Subcutaneous adipose tissue (tissue), 4 donors: ENCODE data around the gene CLTCL1. TPM values are rescaled to one million over a fixed set of nuclear protein-coding genes. Genes with fewer than 3 reads are reported as not detected.

Experiments
- total RNA-seq, 4 donors: library from RNA; depleted of rRNA; stranded (reverse); fragments of >200 nt; gene quantifications; one replicate each; pipeline ENCODE4 v1.1.0, GENCODE V29; 2016
- TF ChIP-seq, protein P1 (sequence below): fragments of 450-650 bp; IDR thresholded peaks from one replicate; pipeline ENCODE4 v1.5.1; 2016; ENCODE audit warnings: low read depth, mild to moderate bottlenecking, control low read depth, antibody characterized with exemption, moderate library complexity

The CLTCL1 gene
- total RNA-seq, 4 donors from 2014 or later = 7.3 to 23.2 (median 16.5) TPM

DNA sequence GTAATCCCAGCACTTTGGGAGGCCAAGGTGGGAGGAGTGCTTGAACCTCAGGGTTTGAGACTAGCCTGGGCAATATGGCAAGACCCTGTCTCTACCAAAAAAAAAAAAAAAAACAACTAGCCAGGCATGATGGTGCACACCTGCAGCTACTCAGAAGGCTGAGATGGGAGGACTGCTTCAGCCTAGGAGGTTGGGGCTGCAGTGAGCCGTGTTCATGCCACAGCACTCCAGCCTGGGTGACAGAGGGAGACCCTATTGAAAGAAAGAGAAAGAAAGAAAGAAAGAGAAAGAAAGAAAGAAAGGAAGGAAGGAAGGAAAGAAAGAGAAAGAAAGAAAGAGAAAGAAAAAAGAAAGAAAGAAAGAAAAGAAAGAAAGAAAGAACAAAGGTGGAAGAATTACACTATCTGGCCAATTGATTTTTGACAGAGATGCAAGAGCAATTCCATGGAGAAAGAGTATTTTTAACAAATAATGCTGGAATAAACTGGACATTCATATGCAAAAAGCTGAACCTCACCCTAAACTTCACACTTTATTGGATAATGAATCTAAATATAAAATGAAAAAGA lies 79.1 kb downstream of the CLTCL1 start:
- TF ChIP-seq, protein P1, sequence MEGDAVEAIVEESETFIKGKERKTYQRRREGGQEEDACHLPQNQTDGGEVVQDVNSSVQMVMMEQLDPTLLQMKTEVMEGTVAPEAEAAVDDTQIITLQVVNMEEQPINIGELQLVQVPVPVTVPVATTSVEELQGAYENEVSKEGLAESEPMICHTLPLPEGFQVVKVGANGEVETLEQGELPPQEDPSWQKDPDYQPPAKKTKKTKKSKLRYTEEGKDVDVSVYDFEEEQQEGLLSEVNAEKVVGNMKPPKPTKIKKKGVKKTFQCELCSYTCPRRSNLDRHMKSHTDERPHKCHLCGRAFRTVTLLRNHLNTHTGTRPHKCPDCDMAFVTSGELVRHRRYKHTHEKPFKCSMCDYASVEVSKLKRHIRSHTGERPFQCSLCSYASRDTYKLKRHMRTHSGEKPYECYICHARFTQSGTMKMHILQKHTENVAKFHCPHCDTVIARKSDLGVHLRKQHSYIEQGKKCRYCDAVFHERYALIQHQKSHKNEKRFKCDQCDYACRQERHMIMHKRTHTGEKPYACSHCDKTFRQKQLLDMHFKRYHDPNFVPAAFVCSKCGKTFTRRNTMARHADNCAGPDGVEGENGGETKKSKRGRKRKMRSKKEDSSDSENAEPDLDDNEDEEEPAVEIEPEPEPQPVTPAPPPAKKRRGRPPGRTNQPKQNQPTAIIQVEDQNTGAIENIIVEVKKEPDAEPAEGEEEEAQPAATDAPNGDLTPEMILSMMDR = no peak

DNA sequence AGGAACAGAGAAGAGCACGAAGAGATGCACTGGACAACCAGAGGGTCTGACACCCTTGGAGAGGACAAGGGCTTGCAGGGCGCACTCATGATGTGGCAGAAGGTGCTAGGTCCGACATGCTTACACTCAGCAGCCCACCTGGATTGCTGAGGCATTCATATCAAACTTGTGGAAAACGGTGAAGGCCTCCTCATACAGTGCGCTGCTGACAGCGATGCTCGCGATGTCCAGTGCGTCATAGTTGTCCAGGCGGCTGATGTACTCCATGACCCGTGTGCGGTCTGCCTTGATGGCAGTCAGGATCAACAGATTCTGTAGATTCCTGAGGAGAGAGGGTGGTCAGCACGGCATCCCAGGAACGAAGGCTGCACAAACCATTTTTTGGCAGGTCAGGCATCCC lies 81.3 kb downstream of the CLTCL1 start:
- TF ChIP-seq, protein P1 = no peak

DNA sequence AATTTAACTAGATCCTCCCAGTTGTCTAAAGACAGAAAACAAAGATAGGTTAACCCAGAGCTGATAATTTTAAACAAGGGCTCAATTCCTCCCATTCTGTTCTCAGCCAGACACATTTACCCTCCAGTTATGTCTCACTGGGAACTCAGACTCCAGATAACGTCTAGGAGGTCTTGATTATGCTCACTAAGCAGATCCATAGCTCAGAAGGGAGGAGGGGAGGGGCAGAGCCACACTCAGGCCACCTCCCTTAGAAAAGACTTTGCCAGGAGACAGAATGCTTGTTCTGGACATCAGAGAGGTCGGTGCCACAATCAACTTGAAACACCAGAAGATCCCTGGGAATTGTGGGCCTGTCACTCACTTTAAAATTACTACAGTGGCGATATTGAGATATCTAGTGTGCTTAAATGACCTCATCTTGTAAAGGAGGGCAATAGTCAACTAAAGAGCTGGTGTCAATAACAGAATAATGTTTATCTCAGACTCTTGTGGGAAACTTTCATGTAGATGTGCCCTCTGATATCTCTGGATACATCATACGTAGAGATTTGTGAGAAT lies 83.2 kb downstream of the CLTCL1 start:
- TF ChIP-seq, protein P1 = no peak

DNA sequence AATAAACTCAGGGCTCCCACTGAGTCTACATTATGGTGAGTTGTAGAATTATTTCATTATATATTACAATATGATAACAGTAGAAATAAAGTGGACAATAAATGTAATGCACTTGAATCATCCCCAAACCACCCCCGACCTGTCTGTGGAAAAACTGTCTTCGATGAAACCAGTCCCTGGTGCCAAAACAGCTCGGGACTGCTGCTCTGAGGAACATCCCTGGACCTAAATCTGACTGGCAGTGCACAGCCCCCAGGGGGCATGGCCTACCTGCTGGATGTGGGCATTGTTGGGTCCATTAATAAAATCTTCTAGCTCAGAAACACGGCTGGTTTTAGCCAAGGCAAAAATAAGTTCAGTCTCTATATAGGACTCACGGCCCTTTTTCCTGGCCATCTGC lies 83.6 kb downstream of the CLTCL1 start:
- TF ChIP-seq, protein P1 = no peak

DNA sequence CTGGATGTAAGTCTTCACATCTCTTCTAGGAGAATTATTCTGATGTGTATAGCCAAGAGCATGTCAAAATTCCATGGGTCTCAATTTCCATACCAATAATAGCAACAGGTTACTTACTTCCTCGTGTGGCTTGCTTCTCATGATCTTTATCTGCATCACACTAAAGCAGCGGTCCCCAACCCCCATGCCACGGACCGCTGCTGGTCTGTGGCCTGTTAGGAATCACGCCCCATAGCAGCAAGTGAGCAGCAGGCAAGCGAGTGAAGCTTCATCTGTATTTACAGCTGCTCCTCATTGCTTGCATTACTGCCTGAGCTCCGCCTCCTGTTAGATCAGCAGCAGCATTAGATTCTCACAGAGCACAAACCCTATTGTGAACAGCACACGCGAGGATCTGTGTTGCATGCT lies 84.1 kb downstream of the CLTCL1 start:
- TF ChIP-seq, protein P1 = no peak

DNA sequence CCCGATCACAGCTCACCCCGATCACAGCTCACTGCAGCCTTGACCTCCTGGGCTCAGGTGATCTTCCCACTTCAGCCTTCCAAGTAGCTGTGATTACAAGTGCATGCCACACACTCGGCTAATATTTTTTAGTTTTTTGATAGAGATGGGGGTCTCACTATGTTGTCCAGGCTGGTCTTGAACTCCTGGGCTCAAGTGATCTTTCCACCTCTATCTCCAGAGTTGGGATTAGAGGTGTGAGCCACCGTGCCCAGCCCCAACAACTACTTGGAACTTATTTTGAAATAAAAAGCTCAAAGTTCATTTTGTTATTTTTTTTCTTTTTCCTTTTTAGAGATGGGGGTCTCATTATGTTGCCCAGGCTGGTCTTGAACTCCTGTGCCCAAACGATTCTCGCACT lies 85.2 kb downstream of the CLTCL1 start:
- TF ChIP-seq, protein P1 = no peak

DNA sequence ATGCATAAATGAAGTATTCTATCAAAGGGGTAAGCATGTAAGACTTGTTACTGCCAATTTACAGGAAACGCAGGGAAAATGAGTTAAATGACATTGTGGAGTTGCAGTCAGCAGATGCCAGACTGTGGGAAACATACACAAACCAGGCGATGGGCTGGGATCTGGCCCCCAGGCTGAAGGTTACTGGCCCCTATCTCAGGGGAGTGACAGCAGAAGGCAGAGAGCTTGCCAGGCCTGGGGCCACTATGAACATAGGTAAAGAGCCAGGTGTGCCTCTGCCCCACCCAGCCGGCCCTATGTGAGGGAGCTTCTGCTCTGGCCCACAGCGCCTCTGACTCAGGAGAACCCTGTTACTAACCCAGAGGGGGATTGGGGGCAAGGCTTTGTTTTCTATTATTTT lies 86.9 kb downstream of the CLTCL1 start:
- TF ChIP-seq, protein P1 = no peak
